Skin epidermis (tissue), 12 donors: Measurements from ENCODE around the gene LRRC46.

ENCODE experiments used
- H3K27ac ChIP-seq, 21 experiments: fragments of 200-600 bp; sonication (generic) in 11 of 21; one replicate each; pipeline ENCODE4 v1.5.0; 2020; ENCODE audit warnings: mild to moderate bottlenecking in 3 of 21, inconsistent platforms in 2 of 21, moderate library complexity in 2 of 21
- H3K4me3 ChIP-seq, 7 experiments: fragments of 200-600 bp; sonication (generic) in 2 of 7; one replicate each; pipeline ENCODE4 v1.5.0; 2020; ENCODE audit warnings: inconsistent platforms in 2 of 7, mild to moderate bottlenecking in 2 of 7, moderate library complexity in 1 of 7

LRRC46 gene

DNA sequence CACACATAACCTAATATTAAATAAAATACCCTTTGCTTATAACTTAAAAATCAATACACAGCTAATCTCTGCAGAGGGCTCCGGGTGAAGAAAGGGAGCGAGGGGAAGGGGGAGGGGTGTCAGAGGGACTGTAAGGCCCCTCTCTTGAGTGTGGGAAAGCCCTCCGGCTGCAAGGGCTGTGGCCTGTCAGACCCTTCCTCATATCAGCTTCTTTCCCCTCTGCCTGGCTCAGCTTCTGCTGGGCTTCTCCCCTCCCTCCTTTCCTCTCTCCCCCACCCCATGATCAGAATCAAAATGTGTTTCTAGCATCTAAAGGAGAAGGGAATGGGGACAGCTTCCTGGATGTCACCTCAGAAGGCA lies 14.2 kb downstream of the LRRC46 start:
- H3K4me3 ChIP-seq, result no peak overlapping the region
- H3K27ac ChIP-seq, result no peak overlapping the region

DNA sequence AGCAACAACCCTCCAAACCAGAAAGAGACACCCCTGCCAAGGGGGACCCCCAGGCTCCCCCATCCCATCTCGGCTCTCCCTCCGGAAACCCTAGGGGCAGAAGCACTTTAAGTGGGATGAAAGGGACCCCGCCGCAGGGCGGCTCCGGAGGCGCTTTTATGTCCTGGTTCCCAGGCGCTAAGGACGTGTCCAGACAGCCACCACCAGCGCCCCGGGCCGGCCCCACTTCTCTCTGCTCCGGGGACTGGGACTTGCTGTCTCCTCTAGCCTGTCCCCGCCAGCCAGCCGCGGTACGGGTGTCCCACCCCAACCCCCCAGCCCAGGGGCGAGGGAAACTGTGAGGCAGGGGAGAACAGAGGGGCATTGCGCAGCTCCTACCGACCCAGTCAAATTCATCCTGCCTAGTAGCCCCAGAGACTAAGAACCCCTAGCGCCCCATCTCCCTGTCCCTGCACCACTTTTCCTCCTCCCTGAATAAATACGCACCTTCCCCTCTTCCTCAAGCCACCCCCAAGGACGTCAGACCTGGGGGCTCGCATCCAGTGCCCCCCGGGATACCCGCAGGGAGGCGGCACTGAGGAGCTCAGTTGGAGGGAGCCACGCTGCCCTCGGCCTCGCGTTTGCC lies 15.4 kb downstream of the LRRC46 start:
- no peak overlapping the region for H3K27ac ChIP-seq
- peak overlapping the region in 1 of 7 experiments; percentile 6 for H3K4me3 ChIP-seq

- Histone ChIP-seq H3K27ac (no peak overlapping the region), H3K4me3 (peak overlapping the region in 1 of 7 experiments; percentile 6)
These were observed 16.1 kb downstream of the LRRC46 start for GRCh38 chr17:47847341-47848197.

GRCh38 chr17:47848198-47848513 lies 16.7 kb downstream of the LRRC46 start:
- no peak overlapping the region for H3K27ac ChIP-seq
- H3K4me3 ChIP-seq, result no peak overlapping the region

- peak overlapping the region in 12 of 21 experiments; percentile 1 to 80 (median 55) for H3K27ac ChIP-seq
- peak overlapping the region; percentile 8 to 46 (median 35) for H3K4me3 ChIP-seq
These were observed 18.9 kb downstream of the LRRC46 start for GRCh38 chr17:47850373-47850691.

GRCh38 chr17:47850692-47851573 lies 19.5 kb downstream of the LRRC46 start, which contains the start of gene SP6:
TSS of gene SP6 (minus strand) at chr17:47851163. CDS start at chr17:47848429, 2,734 bp downstream.
- peak within 1 kb of the TSS in 14 of 21 experiments; percentile 1 to 80 (median 56) for H3K27ac ChIP-seq
- H3K4me3 ChIP-seq, result peak within 1 kb of the TSS; percentile 8 to 46 (median 35)

- Histone ChIP-seq H3K27ac (no peak overlapping the region), H3K4me3 (no peak overlapping the region)
These were observed 20.3 kb downstream of the LRRC46 start for GRCh38 chr17:47851764-47852112.

- Histone ChIP-seq H3K4me3 (no peak overlapping the region), H3K27ac (no peak overlapping the region)
These were observed 20.9 kb downstream of the LRRC46 start for GRCh38 chr17:47852113-47852949.

DNA sequence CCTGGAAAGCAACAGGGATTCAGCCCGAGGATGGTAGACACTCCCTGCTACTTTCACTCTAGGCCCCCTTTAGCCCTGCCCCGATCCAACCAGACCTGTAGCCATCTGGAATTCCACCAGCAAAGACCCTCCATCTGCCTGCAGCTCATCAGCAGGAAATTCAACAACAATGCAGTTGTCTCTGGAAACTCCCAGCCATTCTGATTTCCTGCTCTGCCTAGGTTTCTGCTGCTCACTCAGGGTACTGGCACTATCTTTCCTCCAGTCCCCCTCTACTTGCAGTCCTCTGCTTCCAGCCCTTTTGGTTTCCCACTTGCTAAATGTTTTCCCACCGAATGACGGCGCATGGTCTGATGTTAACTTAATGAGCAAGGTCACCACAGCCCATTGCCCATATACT lies 22.1 kb downstream of the LRRC46 start:
- no peak overlapping the region for H3K27ac ChIP-seq

GRCh38 chr17:47855737-47856136 lies 24.3 kb downstream of the LRRC46 start:
- H3K27ac ChIP-seq, result no peak overlapping the region
- no peak overlapping the region for H3K4me3 ChIP-seq

More for the DNA sequence above, 22.1 kb downstream of the LRRC46 start:
- H3K4me3 ChIP-seq, result no peak overlapping the region

DNA sequence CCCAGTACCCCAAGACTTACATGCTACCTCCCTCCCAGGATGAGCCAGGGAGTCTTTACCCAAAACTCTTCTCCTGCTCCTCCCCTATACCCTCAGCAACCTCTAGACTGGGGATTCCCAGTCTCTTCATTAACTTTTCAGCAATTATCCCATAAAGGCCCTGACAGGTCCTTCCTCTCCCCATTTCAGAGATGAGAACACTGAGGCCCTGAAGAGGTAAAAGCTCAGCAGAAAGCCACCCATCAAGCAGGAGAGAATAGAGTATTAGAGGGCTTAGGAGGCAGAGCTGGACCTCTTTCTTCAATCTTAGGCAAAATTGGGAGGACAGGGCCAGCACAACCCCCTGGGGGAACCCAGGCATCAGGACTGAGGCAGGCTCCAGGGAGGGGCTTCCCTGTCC lies 25.4 kb downstream of the LRRC46 start:
- no peak overlapping the region for H3K27ac ChIP-seq
- no peak overlapping the region for H3K4me3 ChIP-seq

GRCh38 chr17:47857551-47858455 lies 26.3 kb downstream of the LRRC46 start:
- no peak overlapping the region for H3K4me3 ChIP-seq
- no peak overlapping the region for H3K27ac ChIP-seq

DNA sequence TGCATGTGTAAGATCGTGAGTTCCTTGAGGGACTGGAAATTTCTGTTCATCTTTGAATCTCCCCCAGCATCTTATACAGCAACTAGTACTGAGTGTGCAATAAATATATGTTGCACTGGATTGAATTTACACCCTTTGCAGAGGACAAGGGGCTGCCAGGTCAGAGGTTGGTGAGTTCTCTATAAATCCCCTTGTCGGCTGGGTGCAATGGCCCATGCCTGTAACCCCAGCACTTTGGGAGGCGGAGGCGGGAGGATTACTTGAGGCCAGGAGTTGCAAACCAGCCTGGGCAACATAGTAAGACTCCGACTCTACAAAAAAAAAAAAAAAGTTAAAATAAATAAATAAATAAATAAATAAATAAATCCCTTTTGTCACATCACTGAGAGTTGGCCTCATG lies 28.9 kb downstream of the LRRC46 start:
- H3K4me3 ChIP-seq, result no peak overlapping the region
- no peak overlapping the region for H3K27ac ChIP-seq

DNA sequence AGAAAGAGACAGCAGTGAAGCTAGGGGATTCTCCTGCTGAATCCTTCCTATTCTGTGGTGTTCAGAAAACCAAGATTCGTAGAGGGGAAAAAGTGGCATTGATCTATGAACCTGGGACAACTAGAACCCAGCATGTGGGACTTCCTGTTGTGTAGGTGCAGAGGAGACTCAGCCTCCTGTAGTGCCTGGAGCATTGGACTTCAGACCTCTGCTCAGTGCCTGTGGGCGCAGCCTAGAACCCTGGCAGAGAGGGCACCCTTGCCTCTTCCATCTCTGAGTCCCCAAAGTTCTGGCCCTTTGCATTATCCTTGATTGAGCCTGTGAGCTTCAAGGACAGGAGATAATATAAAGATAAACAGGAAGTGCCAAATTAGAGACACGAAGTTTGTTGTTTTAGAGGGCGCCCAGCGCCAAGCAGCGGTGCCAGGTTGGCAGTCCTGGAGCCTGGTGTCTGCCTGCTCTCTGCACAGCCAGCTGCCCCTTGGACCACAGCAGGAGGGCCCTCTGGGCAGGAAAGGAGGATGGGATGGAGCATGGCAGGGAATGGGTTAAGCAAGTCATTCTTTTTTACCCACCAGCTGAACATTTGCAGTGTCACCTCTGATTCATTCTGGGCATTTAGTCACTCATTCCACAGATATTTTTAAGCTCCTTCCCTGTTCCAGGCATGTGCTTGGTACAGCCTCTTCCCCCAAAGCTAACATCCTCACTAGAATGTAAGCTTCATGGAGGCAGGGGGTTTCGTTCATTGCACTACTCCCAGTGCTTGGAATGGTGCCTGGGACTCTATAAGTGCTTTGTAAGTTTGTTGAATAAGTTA lies 31.4 kb downstream of the LRRC46 start:
- H3K27ac ChIP-seq, result no peak overlapping the region
- no peak overlapping the region for H3K4me3 ChIP-seq

GRCh38 chr17:47864791-47865216 lies 33.3 kb downstream of the LRRC46 start:
- H3K27ac ChIP-seq, result no peak overlapping the region
- no peak overlapping the region for H3K4me3 ChIP-seq

- Histone ChIP-seq H3K4me3 (no peak overlapping the region), H3K27ac (peak overlapping the region in 1 of 21 experiments; percentile 17)
These were observed 35.5 kb downstream of the LRRC46 start for GRCh38 chr17:47866941-47867340.

DNA sequence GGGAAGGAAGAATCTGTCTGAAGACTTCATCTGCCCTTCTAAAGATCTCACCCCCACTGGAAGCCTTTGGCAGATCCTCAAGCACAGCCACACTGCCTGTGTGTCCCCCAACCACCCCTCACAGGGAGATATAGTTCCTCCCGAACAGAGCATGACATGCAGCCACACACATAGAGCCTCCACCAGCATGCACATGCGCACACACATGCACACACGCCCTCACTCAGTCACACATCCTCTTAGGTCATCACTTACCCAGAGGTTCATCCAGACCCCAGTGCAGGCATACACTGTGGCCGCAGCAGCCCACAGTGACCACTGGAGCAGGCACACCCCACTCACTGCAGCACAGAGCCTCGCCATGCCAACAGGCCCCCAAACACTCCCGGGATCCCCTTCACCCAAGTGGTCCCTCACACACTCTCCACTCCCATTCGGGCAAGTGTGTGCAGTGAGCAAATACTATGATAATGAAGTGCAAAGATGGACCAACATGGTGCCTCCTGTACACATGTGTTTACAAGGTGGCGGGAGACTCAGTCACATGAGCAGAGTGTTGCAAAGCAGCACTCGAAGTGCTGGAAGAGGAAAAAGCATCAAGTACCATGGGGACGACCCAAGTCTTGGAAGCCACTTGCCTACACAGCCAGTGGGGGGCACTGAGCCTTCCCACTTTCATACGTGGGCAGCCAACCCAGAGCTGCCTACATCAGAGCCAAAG lies 36.5 kb downstream of the LRRC46 start:
- Histone ChIP-seq H3K27ac (no peak overlapping the region), H3K4me3 (no peak overlapping the region)
